GM12891 (cell line): ENCODE data around the gene DPH2.

Source experiments
- POLR2A ChIP-seq: IDR thresholded peaks from 2 replicates; pipeline ENCODE4 v1.6.1; 2011; ENCODE audit warnings: low read depth, low read length, control low read depth
- POLR2AphosphoS5 ChIP-seq: IDR thresholded peaks from 2 replicates; pipeline ENCODE4 v1.6.1; 2011; ENCODE audit warnings: low read depth, low read length, control low read depth
- TAF1 ChIP-seq: IDR thresholded peaks from 2 replicates; pipeline ENCODE4 v1.6.1; 2011; ENCODE audit warnings: low read depth, low read length, control low read depth

DNA sequence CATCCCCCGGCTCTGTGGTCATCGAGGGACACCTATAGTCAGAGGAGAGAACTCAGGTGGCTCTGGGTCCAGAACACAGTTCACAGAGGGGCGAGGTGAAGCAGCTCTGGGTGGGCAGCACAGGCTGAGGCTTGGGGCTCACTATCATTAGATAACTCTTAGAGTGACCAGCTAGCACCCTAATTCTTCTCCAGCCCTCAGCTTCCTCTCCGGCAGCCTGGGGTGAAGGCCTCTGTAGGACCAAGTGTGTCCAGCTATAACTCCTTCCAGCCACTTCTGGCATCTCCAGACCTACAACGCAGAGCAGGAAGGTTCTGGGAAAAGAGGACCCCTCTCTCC is 34.9 kb upstream of the DPH2 start:
- TF ChIP-seq POLR2AphosphoS5: no peak
- no peak for TF ChIP-seq POLR2A
- TF ChIP-seq TAF1: no peak
